SU-DHL-6 (cell line): ENCODE results near the gene TK1.

Experiments used
- CTCF ChIP-seq: fragments of 200-600 bp; sonication (generic); IDR thresholded peaks from one replicate; pipeline ENCODE4 v1.5.1; 2017; ENCODE audit warnings: antibody characterized with exemption, mild to moderate bottlenecking, low read length, moderate library complexity; ENCODE audit not compliant: insufficient read depth, poor library complexity, severe bottlenecking
- EZH2phosphoT487 ChIP-seq: fragments of 200-600 bp; sonication (generic), shearing (Covaris generic); conservative IDR thresholded peaks from 2 replicates; pipeline ENCODE4 v1.6.1; 2018; ENCODE audit warnings: mild to moderate bottlenecking, antibody characterized with exemption, low read length, moderate library complexity, mixed read lengths

- TF ChIP-seq EZH2phosphoT487 (no peak), CTCF (no peak)
These were observed 18.5 kb downstream of the TK1 start, which contains the start of gene SYNGR2 for GRCh38 chr17:78168242-78168902.
